GM12801 (cell line): ENCODE results near the gene KCNH2.

Experiments used
- CTCF ChIP-seq: IDR thresholded peaks from one replicate; pipeline ENCODE4 v1.5.1; 2011; ENCODE audit warnings: control low read depth; ENCODE audit not compliant: insufficient read length; ENCODE audit errors: extremely low read depth

Gene KCNH2

GRCh38 chr7:151001546-151001945 is 23.4 kb upstream of the KCNH2 start:
- no peak for TF ChIP-seq CTCF

GRCh38 chr7:151000897-151001495 is 22.9 kb upstream of the KCNH2 start:
- TF ChIP-seq CTCF = no peak

GRCh38 chr7:150999497-151000230 is 21.5 kb upstream of the KCNH2 start:
- no peak for TF ChIP-seq CTCF

- no peak for TF ChIP-seq CTCF
Measured at GRCh38 chr7:150999001-150999400, 20.9 kb upstream of the KCNH2 start.

- TF ChIP-seq CTCF = no peak
Measured at GRCh38 chr7:150998341-150998740, 20.2 kb upstream of the KCNH2 start.

GRCh38 chr7:150997817-150998216 is 19.7 kb upstream of the KCNH2 start:
- no peak for TF ChIP-seq CTCF

GRCh38 chr7:150997075-150997511 is 19.0 kb upstream of the KCNH2 start:
- no peak for TF ChIP-seq CTCF
